Lung microvascular endothelial cell (primary cell): Measurements from ENCODE around the gene PRR13. TPM values are rescaled to one million over a fixed set of nuclear protein-coding genes. Genes with fewer than 3 reads are reported as not detected.
"Not testable (repeated sequence)": the region's sequence is repeated elsewhere in the genome, so short reads cannot be mapped to it uniquely, and the experiment has no call there.

Experiments
- DNase-seq, 2 donors: peaks; one replicate each; pipeline versions ENCODE4 v3.0.0 to v3.0.0-alpha.2; 2010; ENCODE audit warnings: low read depth in 2 of 2
- total RNA-seq: library from RNA; depleted of rRNA; stranded (reverse); fragments of >200 nt; gene quantifications from 2 replicates; pipeline ENCODE4 v1.2.1, GENCODE V29; 2014

PRR13 gene, protein sequence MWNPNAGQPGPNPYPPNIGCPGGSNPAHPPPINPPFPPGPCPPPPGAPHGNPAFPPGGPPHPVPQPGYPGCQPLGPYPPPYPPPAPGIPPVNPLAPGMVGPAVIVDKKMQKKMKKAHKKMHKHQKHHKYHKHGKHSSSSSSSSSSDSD
- 14.1 and 17.9 TPM in 2 replicates for total RNA-seq

DNA sequence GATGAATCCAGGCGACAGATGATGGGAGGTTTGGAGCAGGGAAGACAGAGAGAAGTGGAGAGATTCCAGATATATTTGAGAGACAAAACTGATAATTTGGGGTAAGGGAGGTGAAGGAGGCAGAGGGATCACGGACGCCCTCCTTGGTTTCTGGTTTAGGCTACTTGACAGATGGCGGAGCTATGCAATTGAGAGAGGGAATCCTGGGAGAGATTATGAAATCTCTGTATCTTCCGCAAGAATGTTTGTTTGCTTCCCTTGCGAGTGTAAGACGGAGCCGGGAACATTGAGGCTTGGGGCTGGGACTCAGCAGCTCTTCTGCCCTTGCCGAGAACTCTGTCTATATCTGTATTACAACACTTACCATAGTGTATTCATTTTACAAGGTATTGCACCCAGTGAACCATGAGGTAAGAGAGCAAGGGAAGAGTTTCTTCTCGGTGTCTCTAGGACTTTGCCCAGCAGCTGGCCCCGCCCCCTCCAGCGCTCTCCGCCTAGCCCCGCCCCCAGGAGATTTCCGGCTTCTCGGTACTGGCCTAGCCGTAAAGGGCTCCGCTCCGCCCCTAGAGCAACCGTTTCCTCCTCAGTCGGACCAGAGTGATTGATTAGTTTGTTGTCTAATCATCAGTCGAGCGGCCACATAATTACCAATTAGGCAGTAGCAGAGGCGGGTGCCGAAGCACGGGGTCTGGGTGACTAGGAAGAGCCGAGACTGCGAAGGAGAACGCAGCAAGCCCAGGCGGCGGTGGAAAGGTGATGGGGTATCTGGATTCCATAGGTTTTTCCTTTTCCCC is at the start of gene PRR13:
Gene PRR13, plus strand, starts transcription at position 695 of the 794 bp plus-strand sequence. CDS start 981 bp downstream, outside the sequence.
- DNase-seq = peak; percentile 98 to 100

DNA sequence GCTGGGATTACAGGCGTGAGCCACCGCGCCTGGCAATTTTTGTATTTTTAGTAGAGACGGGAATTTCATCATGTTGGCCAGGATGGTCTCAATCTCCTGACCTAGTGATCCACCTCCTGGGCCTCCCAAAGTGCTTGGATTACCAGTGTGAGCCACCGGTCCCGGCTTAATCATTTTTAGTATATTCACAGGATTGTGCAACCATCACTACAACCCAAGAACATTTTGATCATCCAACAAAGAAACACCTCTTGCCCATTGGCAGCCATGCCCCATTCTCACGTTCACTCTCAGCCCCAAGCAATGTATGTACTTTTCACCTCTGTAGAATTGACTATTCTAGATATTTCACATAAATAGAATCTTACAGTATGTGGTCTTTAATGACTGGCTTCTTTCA is 41.6 kb upstream of the PRR13 start:
- DNase-seq = no peak

DNA sequence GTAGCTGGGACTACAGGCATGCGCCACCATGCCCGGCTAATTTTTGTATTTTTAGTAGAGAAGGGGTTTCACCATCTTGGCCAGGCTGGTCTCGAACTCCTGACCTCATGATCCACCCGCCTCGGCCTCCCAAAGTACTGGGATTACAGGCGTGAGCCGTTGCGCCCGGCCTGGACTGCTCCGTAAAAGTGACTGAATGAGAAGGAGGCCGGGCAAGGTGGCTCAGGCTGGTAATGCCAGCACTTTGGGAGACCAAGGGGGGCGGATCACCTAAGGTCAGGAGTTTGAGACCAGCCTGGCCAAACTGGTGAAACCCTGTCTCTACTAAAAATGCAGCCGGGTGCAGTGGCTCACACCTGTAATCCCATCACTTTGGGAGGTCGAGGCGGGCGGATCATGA is 39.2 kb upstream of the PRR13 start:
- DNase-seq = not testable (repeated sequence)

DNA sequence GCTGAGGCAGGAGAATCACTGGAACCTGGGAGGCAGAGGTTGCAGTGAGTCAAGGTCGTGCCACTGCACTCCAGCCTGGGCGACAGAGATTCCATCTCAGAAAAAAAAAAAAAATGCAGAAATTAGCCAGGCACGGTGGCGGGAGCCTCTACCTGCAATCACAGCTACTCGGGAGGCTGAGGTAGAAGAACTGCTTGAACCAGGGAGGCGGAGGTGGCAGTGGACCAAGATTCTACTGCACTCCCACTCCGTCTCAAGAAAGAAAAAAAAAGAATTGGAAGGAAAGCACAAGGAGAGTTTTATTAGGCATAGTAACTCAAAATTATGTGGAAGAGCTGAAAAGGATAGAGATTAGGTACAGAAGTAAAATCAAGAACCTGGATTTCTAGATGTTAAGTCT is 38.7 kb upstream of the PRR13 start:
- no peak for DNase-seq

DNA sequence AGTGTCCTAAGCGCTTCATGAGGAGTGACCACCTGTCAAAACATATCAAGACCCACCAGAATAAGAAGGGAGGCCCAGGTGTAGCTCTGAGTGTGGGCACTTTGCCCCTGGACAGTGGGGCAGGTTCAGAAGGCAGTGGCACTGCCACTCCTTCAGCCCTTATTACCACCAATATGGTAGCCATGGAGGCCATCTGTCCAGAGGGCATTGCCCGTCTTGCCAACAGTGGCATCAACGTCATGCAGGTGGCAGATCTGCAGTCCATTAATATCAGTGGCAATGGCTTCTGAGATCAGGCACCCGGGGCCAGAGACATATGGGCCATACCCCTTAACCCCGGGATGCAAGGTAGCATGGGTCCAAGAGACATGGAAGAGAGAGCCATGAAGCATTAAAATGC is 30.6 kb upstream of the PRR13 start:
- no peak for DNase-seq

DNA sequence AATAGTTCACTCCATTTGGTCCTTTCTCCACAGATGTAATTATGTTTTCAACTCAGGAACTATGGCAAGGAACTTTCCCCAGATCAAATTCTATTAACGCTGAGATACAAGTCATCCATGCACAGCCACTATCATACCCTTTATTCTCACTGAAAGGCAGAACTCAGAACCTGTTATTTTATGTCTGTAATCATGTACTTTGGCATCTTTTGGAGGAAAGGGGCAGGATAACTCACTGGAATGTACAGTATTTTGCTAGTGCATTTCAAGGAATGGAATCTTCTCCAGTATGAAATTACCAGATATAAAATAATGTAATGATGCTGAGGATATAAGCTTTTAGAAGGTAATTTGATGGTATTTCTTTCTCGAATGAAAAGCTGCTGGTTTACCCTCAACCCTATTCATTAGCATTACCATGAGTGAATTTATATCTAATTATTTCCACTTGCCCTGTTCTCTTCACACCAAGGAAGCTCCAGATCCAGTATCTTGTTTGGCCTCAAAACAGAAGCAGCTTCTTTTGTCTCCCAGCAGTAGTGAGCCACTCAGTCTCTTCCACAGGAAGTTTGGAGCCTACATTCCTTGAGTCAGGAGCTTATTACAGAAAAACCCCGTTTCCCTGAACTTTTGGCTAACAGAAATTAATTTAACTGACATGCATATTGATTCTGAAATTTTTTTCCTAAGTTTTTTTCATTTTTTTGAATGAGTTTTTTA is 27.9 kb upstream of the PRR13 start:
- DNase-seq = peak in 1 of 2 donors; percentile 62

DNA sequence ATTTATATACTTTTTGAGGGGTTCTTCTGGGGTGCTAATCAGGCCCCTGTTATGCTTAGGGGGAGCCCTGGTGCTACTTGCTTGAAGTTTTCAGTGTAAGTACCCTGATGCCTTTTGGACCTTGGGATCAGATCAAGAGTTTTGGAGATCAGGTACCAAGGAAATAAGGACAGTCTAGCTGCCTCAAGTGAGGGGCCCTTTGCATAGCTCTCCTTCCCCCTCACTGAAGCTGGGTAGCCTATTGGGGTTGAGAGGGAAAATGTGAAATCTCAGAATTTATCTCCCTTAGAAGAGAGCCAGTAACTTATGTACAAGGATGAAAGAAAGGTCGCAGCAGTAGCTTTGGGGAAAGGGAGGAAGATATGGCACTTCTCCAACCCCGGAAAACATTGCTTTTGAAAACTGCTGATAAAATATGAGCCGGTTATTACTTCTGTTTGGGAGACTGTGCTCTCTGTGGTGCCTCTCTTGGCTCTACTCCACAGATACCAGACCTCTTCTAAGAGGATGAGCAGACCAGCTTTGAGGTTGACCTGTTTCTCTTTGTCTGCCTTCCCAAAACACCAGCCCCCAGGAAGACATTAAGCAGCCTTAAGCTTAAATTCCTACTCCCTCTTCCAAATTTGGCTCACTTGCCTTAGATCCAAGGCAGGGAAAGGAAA is 26.6 kb upstream of the PRR13 start:
- peak in 1 of 2 donors; percentile 17 for DNase-seq

DNA sequence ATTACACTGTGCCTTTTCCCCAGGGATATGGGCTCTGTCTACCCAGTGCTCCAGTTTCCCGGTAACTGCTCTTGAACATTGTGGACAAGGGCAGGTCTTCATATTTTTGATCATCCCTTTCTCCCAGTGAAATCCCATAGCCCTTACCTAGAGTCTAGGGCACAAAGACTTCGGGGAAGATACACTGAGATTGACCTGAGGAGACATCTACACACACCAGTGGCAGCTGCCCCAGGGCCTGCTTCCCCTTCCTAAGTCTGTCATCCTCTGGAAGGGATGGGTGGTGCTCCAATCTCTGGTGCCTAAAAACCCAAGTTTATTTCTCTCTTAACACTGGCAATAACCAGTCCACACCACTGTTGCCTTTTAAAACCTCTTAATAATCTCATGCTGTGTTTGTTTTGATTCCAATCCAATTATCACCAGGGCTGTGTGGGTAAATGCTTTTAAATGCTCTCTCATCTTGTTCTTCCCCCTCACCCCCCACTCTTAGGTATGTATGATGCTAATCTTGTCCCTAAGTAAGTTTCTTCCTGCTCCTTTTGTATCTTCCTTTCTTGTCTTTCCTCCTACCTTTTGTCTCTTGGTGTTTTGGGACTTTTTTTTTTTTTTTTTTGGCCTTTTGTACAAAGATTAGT is 25.7 kb upstream of the PRR13 start:
- DNase-seq = peak in 1 of 2 donors; percentile 20

DNA sequence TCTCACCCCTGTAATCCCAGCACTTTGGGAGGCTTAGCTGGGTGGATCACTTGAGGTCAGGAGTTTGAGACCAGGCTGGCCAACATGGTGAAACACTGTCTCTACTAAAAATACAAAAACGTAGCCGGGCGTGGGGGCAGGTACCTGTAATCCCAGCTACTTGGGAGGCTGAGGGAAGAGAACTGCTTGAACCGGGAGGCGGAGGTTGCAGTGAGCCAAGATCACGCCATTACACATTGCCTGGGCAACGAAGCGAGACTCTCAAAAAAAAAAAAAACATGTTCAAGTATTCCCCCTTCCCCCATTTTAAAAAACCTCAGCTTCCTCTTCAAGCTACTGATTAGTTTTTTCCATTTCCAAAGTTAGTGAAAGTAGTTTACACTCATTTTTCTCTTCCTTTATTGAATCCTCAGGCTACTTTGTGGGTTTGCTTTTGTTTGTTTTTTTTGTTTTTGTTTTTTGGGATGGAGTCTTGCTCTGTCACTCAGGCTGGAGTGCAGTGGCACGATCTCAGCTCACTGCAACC is 24.2 kb upstream of the PRR13 start:
- not testable (repeated sequence) for DNase-seq

DNA sequence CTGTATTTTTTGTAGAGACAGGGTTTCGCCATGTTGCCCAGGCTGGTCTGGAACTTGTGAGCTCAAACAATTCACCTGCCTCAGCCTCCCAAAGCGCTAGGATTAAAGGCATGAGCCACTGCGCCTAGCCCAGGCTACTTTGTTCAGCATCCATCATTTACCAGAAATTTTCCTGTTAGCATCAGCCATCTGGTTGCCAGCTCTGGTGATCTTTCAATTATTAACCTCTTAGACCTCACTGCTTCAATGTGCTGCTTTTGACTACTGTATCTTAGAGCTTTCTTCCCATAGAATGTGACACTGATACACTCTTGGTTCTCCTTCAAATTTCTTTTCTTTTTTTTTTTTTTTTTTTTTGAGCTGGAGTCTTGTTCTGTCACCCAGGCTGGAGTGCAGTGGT is 23.3 kb upstream of the PRR13 start:
- no peak for DNase-seq

DNA sequence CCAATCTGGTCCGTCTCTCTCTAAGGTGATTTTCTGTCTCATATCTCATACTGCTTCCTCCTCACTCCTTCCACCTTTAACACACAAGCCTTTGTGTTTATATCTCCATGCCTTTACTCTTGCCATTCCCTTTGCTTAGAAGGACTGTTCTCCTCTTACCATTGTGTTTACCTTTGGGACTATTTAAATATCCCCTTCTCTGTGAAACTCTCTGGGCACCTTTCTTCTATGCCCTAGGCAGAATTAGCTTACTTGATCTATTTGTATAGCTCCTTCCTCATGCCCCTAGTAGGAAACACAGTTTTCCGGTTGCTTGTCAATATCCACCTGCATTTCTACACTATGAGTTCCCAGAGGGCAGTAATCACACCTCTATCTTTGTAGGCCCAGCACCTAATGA is 21.8 kb upstream of the PRR13 start:
- DNase-seq = no peak

DNA sequence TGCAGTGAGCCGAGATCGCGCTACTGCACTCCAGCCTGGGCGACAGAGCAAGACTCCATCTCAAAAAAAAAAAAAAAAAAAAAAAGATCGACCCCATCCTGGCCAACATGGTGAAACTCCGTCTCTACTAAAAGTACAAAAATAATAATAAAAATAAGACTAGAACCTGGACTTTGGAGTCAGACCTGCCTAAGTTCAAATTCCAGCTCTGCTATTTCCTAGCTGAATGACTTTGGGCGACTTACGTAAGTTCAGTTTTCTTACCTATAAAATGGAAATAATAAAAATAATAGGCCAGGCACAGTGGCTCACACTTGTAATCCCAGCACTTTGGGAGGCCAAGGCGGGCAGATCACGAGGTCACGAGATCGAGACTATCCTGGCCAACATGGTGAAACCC is 19.3 kb upstream of the PRR13 start:
- DNase-seq = not testable (repeated sequence)

DNA sequence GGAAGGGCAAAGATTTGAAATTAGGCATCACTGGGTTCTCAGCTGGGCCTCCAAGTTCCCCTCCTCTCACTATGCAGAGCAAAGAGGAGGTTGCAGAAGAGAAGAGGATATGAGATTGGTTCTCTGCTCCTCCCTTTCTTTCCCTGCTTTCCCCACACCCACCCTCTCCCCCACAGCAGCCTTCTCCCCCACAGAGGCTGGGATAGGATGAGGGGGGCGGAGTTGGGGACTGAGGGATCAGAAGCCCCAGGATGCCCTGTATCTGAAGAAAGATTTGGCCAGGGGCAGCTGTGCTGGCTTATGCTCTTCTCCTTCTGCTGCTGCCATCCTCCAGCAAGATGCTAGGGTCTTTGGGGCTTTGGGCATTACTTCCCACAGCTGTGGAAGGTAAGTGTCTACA is 17.9 kb upstream of the PRR13 start, which contains the start of gene AMHR2:
Gene AMHR2, plus strand, starts transcription at position 259 of the 400 bp plus-strand sequence. Its CDS starts 80 bp downstream, at position 339.
- no peak for DNase-seq

DNA sequence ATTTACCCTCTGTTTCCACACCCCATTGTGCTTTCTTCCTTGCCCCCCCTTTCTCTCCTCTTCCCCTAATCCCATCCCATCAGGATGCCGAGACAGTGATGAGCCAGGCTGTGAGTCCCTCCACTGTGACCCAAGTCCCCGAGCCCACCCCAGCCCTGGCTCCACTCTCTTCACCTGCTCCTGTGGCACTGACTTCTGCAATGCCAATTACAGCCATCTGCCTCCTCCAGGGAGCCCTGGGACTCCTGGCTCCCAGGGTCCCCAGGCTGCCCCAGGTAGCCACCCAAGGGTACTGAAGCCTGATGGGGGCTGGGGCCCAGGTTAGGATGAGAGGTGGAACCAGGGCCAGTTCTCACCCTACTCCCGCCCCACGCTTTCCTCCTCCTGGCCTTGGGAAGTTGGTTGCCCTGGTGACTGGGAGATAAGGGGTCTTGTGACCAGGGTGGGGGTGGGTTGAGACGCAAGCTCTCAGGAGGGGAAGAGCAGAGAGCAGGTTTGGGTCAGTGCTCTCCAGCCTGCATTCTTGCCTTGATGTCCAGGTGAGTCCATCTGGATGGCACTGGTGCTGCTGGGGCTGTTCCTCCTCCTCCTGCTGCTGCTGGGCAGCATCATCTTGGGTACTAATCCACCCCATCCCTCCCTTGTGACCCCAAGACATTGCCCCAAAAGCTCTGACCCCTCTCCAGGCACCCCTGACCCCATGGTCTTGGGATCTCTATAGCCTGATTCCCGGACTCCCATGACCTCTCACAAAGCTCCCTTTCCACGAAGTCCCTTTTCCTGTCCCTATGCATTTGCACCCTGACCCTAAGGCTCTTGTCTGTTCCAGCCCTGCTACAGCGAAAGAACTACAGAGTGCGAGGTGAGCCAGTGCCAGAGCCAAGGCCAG is 16.7 kb upstream of the PRR13 start:
- DNase-seq = no peak

DNA sequence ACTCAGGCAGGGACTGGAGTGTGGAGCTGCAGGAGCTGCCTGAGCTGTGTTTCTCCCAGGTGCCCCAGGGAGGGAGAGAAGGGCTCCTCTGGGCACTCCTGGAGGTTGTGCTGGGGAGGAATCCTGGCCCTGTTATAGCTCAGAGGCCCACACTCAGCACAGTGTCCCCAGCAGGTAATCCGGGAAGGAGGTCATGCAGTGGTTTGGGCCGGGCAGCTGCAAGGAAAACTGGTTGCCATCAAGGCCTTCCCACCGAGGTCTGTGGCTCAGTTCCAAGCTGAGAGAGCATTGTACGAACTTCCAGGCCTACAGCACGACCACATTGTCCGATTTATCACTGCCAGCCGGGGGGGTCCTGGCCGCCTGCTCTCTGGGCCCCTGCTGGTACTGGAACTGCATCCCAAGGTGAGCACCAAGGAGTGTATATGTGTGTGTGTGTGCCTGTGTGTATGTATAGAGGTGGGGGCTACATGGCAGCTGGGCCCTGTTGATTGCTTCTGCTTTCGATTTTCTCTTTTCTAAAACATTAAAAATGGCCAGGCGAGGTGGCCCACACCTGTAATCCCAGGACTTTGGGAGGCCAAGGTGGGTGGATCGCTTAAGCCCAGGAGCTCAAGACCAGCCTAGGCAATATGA is 15.9 kb upstream of the PRR13 start:
- DNase-seq = no peak

DNA sequence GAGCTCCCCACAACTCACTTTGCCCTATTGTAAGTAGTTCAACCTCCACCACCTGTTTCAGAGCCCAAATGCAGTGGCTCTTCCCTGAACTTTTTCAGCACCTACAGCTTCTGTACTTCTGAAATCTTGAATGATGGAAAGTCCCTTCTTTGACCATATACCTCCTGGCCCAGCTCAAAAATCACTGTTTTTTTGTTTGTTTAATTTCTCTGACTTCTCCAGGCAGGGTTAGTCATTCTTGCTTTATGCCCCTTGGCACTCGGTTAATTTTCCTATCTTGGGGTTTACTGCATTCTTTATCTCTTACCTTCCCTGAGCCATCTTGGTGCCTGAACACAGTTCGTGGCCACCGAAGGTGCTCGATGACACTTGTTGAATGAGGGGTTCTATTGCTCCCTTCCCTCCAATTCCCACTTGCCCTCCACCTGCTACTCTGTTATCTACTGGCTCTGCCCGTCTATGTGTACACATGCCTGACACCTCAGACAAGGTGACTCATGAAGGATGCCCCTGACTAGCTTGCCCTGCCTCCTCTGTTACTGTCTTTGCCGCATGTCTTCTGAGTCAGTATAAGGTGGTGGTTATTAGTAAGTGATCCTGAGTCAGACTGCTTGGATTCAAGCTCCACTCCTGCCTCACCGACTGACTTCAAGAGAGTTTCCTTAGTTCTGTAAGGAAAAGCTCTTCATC is 13.5 kb upstream of the PRR13 start:
- DNase-seq = peak in 1 of 2 donors; percentile 70

DNA sequence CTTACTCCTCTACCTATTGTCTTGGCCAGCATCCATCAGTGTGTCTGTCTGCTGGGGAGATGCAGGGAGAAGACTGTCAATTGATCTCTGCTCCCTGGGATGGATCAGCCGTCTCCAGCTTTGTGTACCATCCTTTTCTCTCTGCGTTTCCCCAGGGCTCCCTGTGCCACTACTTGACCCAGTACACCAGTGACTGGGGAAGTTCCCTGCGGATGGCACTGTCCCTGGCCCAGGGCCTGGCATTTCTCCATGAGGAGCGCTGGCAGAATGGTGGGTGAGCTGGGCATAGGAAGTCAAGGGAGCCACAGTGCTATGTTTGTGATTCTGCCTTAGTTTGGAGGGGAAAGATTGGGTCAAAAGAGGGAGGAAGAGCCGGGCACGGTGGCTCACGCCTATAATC is 12.8 kb upstream of the PRR13 start:
- no peak for DNase-seq

DNA sequence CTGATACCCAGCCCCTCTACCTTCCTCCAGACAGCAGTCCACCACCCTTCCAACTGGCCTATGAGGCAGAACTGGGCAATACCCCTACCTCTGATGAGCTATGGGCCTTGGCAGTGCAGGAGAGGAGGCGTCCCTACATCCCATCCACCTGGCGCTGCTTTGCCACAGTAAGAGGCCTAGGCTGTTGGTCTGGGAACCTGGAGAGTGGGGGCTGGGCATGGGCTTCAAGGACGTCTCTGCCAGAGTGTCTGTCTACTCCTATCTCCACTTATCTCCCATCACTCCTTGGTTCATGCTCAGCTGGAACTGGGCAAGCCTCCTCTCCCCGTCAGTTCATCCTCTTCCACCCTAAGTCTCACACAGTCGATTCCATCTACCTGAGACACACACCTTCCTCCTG is 11.4 kb upstream of the PRR13 start:
- no peak for DNase-seq

DNA sequence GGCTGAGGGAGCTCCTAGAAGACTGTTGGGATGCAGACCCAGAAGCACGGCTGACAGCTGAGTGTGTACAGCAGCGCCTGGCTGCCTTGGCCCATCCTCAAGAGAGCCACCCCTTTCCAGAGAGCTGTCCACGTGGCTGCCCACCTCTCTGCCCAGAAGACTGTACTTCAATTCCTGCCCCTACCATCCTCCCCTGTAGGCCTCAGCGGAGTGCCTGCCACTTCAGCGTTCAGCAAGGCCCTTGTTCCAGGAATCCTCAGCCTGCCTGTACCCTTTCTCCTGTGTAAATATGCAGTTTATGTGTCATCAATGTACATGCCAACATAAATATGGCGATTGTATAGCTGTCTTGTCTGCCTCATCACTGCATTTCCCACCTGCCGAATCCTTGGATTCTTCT is 10.3 kb upstream of the PRR13 start:
- DNase-seq = no peak
